Adrenal gland (tissue), 5 donors: Measurements from ENCODE around the gene PTPN14.

Experiments used
- CTCF ChIP-seq, 6 experiments: fragments of 450-650 bp in 4 of 6; fragments of 200-600 bp in 2 of 6; sonication (generic) in 1 of 6; IDR thresholded peaks; 1 replicate in 5 of 6; 2 replicates in 1 of 6; pipeline versions ENCODE4 v1.5.1 to v1.8.0; 2016 to 2021; ENCODE audit warnings: antibody characterized with exemption in 6 of 6, mild to moderate bottlenecking in 2 of 6, moderate library complexity in 1 of 6
- POLR2A ChIP-seq, 2 donors: fragments of 450-650 bp; IDR thresholded peaks; one replicate each; pipeline ENCODE4 v1.6.1; 2017; ENCODE audit warnings: antibody characterized with exemption in 2 of 2, mild to moderate bottlenecking in 2 of 2, moderate library complexity in 1 of 2
- donor health status: DM: no; HTN: no; CAD: no.

GRCh38 chr1:214379236-214379970 lies 172.0 kb downstream of the PTPN14 start:
- TF ChIP-seq CTCF (IDR thresholded peaks at IDR 0.05) = no peak
- TF ChIP-seq POLR2A (IDR thresholded peaks at IDR 0.05) = no peak
